ENCODE data around the gene RNF152.

RNF152 gene, protein sequence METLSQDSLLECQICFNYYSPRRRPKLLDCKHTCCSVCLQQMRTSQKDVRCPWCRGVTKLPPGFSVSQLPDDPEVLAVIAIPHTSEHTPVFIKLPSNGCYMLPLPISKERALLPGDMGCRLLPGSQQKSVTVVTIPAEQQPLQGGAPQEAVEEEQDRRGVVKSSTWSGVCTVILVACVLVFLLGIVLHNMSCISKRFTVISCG

DNA sequence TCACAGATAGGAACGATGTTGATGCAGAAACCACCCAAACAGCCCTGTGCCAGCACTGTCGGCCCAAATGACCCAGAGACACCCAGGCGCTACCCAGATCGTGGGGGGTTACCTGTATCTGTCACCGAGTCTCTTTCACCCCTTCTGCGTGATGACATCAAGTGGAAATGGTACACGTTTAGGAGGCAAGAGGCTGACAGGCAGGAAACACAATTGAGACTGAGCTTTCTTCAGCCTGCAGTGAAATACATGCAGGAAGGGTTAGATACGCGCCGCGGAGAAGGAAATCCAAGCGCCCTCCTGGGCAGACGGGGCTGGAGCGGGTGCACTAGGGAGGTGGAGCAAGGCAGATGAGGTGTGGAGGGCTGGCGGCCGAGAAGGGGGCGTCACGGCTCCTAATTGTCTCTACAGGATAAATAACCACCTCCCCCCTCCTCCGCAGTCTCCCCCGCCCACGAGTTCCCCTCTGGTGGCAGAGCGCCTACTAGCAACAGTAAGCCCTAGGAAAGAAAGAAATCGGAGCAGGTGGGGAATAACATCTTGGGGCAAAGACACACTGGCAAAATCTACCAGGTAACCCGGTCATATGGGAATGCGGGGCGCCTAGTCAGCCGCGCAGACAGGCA, at the start of gene RNF152:
Gene RNF152, minus strand, starts transcription at position 325 of the 626 bp plus-strand sequence. CDS start 76,544 bp downstream, outside the sequence.
- peak; percentile 55 for DNase-seq

DNA sequence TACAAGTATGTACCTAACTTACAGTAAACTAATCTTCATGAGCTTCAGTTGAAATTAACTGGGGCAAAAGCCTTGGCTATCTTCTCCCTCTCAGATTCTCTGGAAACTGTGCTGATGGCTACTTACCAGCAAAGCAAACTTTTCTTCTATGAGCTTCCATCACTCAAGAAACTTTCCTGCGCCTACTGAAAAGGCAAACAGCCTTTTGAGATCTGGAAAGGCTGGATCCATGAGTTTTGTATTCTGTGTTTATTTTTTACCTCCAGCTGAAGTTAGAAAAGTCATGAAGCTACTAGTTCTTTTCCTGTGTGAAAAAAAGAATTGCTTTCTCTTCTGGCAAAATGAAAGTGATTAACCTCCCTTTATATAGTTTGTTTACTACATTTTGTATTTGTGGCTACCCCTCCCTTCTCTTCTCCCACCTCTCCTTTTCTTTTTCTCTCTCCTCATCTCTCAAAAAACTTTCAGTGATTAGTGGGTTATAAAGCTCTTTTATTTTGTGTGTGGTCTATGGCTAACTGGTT, 49.2 kb upstream of the RNF152 start:
- DNase-seq = no peak

DNA sequence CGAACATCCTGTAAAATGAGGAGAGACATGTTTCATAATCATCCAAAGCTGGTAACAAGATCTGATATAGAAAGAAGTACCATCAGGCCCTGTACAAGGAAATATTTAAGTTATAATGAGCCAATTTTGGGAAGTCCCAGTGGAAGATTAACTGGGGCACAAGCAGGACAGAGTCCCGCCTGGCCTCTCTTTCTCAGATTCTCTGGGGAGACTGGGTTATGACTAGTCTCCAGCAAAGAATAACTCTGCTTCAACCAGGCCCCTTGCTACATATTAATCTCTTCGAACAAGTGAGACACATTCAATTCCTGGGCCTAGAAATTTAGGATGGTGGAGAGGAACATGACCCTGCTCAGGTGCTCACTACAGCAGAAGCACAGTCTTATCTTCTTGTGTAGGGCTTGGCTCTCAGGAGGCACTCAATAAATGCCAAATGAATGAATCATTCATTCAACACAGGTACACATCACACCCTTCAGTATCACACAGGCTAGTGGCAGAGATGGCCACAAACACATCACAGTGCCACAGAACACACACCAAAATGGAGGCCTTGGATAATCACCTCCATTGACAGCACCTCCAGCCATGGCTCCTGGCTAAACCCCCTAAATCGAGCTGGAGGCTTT, 46.4 kb upstream of the RNF152 start:
- DNase-seq = no peak

DNA sequence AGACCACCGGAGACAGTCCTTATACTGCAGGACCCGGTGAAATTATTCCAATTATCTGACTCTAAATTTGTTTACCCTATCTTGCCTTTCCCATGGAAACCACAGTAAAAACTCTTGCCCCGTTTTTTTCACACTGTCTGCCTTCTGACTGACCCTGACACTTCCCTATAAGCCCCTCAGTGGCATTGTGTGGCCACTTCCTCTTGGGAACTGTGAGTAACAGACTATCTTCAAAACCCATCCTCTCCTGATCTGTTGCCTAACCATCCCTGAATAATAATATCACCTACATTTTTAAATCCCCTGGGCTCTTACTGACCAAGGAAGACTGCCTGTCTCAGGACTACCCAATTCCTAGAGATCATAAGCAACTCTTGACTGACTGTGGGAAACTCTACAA, 42.6 kb upstream of the RNF152 start:
- DNase-seq = no peak

DNA sequence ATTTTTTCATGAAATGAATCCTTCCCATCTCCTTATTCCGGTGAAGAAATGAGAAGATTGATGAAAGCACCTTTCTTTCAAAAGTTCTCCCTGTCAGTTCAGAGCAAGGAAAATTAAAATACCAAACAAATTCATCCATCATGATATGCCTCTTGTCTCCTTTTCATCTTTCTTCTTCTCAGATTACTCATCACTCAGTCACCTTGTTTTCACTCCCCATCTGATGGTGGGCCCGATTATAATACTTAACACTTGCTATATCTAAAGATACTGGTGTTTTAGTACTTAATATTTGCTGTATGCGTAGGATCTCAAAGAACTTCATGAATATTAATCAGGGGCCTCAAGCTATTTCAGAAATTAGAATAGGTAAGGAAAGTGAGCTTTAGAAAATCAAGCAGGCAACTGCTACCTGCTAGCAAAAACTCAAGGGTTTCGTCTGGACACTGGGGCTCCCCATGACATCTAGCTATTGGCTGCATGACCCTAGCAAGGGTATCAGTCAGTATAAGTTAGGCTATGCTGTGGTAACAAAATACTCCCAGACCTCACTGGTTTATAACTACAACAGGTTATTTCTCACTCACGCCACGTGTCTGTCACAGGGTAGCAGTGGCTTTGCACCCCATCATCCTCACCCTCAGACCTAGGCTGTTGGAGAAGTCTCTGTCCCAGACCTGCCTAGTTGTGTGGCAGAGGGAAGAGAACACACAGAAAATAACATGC, 39.0 kb upstream of the RNF152 start:
- DNase-seq = no peak

DNA sequence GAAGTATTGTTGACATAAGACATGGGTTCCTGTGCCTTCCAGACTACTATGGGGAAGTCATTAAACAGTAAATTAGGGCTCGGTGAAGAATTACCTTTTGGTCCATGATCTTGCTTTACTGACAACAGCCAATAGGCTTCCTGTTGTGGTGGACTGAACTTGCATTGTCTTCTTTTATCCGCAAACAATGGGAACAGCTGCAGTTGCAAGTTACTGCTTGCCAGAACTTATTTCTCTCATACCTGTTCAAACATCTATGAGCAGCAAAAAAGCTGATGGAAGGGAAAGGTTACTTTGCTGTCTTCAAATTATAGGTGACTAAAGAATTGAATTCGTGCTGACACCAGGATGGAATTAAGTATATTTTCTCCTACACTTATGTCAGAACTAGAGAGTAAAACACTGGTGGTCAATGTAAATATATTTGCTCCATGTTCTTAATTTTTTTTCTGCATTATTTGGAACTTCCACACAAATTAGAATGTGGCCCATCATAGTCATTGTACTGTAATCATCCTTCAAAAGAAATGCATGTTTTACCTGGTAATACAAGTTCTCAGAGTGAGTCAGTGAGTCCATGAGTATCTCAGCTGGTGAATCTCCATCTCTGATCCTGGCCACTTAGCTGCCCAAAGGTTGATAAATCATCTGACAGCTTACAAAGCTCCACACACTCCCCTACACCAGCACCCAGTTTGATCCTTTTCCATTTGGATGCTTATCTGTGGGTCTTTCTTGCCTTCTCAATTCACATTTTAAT, 37.3 kb upstream of the RNF152 start:
- no peak for DNase-seq

DNA sequence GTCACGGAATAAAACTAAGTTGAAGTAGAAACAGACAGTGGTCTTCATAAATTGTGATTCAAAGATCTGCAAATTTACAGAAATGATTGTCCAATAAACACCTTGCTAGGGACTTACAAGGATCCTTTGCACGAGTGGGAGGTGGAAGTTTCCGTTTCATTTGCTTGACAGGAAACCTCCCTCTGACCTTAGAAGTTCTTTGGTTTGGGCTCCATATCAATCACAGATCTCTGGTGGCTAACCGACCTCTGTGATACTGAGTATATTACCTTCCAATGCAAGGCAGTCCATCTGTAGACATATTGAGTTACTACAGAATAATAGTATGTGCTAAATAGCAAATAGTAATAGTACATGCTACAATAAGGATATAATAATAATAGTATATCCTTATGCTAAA, 33.7 kb upstream of the RNF152 start:
- no peak for DNase-seq

DNA sequence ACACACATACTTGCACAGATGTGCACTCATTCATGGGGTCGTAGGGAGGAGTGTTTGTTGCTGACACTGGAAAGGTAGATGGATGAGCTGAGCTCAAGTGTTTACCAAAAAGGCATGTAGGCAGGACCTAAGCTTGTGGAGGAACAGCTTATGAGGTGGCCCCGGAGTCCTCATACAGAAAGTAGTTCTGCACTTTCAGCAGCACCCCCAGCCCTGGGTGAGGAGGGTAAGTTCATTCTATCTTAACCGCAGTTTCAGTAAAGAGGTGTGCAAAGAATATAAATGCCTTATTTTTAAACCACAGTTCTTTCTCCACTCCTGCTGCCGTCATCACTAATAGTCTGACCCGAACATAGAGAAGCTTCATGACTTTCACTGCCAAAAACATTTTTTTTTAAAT, 31.7 kb upstream of the RNF152 start:
- no peak for DNase-seq

DNA sequence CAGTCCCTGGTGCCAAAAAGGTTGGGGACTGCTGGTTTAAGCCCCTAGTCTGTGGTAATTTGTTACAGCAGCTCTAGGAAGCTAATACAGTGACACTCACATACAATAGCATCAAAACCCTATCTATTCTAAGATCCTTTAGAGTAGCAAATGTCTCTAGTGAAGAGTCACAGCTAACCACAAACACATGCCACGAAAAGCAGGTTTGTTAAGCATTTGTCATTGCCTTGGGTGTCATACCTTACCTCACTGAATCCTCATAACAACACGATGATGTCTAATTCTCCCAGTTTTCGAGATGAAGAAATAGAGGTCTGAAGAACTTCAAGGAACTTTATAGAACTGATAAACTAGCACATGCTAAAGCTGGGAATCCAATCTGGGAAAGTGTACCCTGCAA, 29.6 kb upstream of the RNF152 start:
- DNase-seq = no peak

DNA sequence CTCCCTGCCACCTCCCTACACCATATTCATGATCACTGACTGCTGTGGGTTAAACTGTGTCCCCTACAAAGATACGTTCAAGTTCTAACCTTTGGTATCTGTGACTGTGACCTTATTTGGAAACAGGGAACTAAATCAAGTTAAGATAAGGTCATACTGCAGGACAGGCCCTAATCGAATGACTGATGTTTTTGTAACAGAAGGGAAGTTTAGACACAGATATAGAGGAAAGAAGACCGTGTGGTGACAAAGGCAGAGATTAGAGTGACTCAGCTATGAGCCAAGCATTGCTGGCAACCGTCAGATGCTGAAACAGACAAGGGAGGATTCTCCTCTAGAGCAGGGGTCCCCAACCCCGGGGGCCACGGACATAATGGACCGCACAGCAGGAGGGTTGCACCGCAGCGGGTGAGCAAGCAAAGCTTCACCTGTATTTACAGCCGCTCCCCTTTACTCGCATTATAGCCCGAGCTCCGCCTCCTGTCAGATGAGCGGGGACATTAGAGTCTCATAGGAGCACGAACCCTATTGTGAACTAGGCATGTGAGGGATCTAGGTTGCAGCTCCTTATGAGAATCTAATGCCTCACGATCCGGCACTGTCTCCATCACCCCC, 28.9 kb upstream of the RNF152 start:
- no peak for DNase-seq

DNA sequence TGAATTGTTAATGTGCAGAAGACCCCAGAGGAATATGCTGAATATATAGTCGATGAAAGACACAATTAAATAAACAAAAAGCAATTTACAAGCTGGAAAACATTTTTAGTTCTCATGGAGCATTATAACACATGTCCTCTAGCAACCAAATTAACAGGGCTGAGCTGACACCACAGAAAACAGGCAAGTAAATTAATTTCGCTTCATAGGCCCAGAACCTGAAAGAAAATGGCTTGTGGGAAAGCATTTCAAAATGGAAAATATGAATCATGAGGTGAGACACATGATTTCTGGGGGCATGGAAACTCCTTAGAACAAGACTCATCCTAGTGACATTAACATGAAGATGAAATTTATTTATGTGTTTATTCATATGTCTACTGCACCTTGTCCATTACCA, 25.0 kb upstream of the RNF152 start:
- no peak for DNase-seq

DNA sequence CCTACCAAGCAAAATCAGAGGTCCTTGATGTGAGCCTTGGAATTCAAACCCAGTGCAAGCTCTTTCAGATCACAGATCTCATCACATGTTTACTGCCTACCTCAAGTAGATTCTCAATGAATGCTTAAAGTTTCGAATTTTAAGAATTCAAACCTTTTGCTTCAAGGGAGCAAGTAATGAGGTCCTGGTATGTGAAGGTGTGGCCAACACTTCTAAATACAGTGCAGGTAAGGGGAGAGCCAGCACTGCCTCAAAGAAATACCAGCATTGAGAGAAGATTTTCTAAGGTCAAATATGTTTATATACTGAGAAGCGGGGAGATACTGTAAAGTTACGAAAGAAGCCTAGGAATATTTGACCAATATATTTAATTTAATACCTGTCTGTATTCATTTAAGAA, 19.7 kb upstream of the RNF152 start:
- no peak for DNase-seq

DNA sequence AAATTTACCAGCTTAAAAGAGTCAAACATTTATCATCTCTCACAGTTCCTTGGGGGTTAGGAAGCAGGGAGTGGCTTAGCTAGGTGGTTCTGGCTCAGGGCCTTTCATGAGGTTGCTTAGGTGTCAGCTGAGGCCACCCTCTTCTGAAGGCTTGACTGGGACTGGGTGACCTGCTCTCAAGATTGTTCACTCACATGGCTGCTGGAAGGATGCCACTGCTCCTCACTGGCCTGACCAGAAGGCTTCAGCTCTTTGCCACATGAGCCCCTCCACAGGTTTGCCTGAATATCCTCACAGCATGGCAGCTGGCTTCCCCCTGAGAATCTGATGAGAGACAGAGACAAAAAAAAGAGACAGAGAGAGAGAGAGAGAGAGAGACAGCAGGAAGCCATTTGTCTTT, 17.3 kb upstream of the RNF152 start:
- DNase-seq = no peak

DNA sequence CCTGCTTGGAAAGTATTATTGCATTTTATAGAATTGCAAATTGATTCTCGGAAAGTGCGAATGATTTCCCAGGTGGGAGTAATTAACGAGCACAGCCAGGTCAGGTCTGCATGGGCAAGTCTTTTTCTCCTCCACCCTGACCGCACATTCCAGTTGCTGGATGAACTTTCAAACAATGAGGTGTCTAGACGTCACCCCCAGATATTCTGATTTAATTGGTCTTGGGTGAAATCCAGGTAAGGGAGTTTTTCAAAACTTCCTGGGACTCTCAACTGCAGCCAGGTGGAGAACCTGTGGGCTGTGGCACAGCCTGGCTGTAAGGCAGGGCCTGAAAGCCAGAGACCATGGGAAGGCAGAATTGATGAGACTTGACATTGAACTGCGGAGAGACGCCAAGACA, 15.9 kb upstream of the RNF152 start:
- DNase-seq = no peak

DNA sequence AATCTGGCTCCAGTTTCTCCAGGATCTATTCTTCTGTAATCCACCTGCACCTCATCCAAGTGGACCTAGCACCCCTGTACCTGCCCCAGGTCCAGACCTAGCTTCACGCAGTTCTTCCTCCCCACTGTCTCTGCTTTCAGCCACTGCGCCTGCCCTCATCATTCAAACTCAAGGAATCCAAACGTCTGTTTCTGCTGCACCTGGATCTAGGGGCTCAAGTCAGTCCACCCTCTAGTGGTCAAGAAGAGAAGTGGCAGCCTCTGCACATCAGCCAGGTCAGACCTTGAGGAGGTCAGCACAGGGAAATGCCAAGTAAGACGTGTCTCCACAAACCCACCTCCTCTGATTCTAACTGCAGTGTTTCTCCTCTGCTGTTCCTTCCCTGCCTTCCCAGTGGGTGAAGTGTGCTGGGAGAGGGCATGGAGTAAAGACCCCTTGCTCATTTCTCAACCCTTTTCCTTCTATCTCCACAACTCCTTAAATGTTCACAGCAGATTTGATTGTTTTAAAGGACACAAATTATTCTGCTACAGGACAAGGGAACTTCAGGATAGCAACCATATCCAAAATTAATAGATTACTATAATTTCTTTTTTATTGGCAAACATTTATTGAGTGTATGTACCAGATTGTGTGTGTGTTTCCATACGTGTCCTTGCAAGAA, 8.6 kb upstream of the RNF152 start:
- peak; percentile 24 for DNase-seq

DNA sequence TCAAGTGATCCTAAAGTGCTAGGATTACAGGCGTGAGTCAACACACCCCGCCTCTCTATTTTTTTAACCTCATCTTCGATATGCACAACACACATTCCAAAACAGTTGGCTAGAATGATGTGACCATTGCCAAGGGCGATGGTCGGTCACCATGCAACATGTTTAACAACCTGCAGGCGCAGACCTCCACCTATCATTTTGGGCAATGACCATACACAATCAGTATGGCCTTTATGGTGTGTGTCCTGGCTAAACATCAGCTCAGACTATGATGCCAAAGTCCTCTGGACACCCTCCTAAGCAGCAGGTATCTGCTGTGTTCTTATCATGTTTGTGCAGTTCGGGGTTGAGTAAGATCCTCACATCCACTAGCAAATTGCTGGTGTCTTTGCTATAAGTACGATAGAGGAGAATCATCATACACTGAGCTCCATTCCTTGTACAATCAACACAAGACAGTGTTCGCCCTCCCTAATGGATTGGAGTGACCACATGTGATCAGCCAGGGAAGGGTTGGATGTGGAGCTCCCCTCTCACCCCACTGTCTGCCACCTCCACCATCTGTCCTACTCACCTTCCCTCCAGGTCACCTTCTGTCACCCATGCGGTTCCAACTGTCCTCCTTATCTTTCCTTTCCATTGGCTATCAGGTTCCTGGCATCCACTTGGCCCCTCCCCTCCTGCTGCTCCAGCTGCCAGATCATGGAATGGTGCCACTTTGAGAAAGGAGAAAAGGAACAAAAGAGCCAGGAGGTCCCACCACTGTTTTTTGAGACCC, 7.9 kb upstream of the RNF152 start:
- DNase-seq = no peak

DNA sequence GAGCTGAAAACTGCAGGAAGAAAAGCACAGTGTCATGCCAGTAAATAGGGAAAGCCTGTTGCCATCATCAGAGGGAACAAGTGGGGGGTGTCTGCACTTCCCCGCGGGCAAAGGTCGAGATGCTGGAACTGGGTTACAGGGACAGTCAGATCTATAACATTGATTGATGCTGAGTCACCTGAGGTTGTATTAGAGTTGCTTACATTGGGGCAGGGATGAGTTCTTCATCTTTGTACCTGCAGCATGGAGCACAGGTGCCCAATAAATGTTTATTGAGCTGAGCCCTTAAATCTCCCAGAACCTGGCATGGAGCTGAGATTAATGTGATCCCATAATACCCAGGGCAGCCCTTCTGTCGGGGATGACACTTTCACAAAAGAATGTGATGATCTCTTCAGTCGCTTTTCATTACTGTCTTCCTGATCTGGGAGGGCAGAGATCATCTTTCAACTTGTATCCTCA, 5.9 kb upstream of the RNF152 start:
- no peak for DNase-seq

DNA sequence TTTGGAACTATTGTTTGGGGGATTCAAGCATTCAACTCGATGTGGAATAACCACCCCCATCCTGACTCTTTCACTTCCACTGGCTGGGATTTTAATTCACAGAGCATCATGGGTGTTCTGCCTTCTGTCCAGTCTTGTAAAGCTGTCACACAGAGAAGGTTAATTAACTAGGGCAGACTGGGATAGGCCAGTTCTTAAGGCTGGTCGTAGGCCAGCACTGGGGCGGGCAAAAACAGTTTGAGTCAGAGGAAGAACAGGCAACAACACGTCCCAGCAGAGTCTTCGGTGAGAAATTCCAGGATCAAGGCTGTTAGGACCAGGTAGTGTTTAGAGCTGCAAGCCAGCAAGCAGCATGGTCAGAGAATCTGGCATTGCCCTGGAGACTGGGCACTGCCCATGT, 4.0 kb upstream of the RNF152 start:
- peak; percentile 31 for DNase-seq

DNA sequence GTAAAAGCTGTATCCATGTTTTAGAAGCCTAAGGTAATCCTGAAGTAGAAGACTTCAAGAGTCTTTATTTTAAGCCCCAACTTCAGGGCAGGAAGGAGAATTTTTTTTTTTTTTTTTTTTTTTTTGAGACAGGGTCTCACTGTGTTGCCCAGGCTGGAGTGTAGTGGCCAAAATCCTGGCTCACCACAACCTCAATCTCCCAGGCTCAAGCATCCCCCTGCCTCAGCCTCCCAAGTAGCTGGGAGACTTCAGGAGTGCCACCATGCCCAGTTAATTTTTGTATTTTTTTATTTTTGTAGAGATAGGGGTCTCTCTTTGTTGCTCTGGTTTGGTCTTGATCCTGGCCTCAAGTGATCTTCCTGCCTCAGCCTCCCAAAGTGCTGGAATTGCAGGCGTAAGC, 3.3 kb upstream of the RNF152 start:
- no peak for DNase-seq

DNA sequence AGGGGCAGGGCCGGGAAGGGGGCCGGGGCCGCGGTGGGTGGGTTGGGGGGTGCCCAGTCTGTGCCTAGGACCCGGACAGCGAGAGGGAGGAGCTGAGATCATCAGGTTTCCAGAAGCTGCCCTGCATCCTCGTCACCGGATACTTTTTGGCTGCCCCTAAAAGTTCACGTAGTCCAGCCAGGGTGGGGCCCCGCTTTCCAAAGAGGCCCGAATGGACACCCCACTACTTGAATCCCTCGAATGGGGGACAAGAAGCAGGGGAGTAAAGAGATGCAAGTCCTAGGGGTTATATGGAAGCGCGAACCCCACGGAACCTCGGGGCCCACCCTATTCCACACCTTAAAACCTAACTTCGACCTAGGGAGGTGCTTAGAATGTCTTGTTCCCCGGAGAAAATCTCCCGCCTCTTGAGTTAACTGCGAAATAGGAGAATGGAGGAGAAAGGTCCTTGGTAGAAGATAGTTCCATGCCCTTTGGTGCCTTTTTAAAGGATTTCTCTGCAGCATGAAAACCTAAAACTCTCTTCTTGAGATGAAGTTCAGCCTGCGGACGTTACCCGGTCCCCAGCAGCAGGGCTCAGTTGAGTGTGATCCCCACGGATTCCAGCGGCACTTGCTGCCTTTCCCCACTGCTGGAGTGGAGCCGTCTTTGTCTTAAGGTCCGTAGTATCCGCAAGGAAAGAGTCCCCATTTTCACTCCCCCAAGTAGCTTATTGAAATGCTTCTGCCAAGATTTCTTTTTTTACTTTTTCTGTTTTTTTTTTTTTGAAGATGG, 2.1 kb upstream of the RNF152 start:
- DNase-seq = no peak

Data from right hindlimb (tissue), 1 donor.